MM.1S (cell line): ENCODE results near the gene DDX56.

ENCODE experiments used
- CTCF ChIP-seq: fragments of 300-600 bp; sonication (generic); IDR thresholded peaks from 2 replicates; pipeline ENCODE4 v1.5.1; 2016; ENCODE audit warnings: antibody characterized with exemption, low read length, mixed read lengths
- EZH2 ChIP-seq: fragments of 300-600 bp; sonication (generic); optimal IDR thresholded peaks from 2 replicates; pipeline ENCODE3; 2017; ENCODE audit warnings: low read depth, mild to moderate bottlenecking, antibody characterized with exemption, low read length, mixed read lengths

GRCh38 chr7:44583146-44583865, 9.6 kb upstream of the DDX56 start:
- no peak for TF ChIP-seq EZH2
- TF ChIP-seq CTCF: no peak
